HG03469 (cell line): ENCODE results near the gene TMEM178B.
"Not testable (repeated sequence)": the region's sequence is repeated elsewhere in the genome, so short reads cannot be mapped to it uniquely, and the experiment has no call there.

Source experiments
- ATAC-seq: cut with Tn5 transposase; IDR thresholded peaks from one replicate; pipeline ENCODE4 v1.9.1; 2021; ENCODE audit warnings: mild to moderate bottlenecking, moderate library complexity, moderate number of reproducible peaks; ENCODE audit not compliant: unreplicated experiment

TMEM178B gene

GRCh38 chr7:141073173-141073640 lies 657 bp upstream of the TMEM178B start:
- ATAC-seq = no peak

GRCh38 chr7:141074162-141074991 lies 513 bp downstream of the TMEM178B start:
- no peak for ATAC-seq

- no peak for ATAC-seq
These were observed 1.1 kb downstream of the TMEM178B start for GRCh38 chr7:141074997-141075396.

GRCh38 chr7:141076377-141076776 lies 2.5 kb downstream of the TMEM178B start:
- no peak for ATAC-seq

GRCh38 chr7:141079219-141079618 lies 5.4 kb downstream of the TMEM178B start:
- ATAC-seq = no peak

- not testable (repeated sequence) for ATAC-seq
These were observed 15.6 kb downstream of the TMEM178B start for GRCh38 chr7:141089490-141089889.

GRCh38 chr7:141094336-141095070 lies 20.6 kb downstream of the TMEM178B start:
- no peak for ATAC-seq

GRCh38 chr7:141097430-141097829 lies 23.6 kb downstream of the TMEM178B start:
- ATAC-seq = no peak

- no peak for ATAC-seq
These were observed 28.6 kb downstream of the TMEM178B start for GRCh38 chr7:141102436-141102835.

- ATAC-seq = no peak
These were observed 30.1 kb downstream of the TMEM178B start for GRCh38 chr7:141103847-141104429.

- no peak for ATAC-seq
These were observed 39.3 kb downstream of the TMEM178B start for GRCh38 chr7:141113131-141113530.

GRCh38 chr7:141114029-141114664 lies 40.3 kb downstream of the TMEM178B start:
- no peak for ATAC-seq

- no peak for ATAC-seq
These were observed 42.1 kb downstream of the TMEM178B start for GRCh38 chr7:141115965-141116364.

- ATAC-seq = not testable (repeated sequence)
These were observed 42.8 kb downstream of the TMEM178B start for GRCh38 chr7:141116661-141117060.

GRCh38 chr7:141118767-141119166 lies 44.9 kb downstream of the TMEM178B start:
- ATAC-seq = no peak

GRCh38 chr7:141119187-141119586 lies 45.3 kb downstream of the TMEM178B start:
- no peak for ATAC-seq

- ATAC-seq = no peak
These were observed 48.9 kb downstream of the TMEM178B start for GRCh38 chr7:141122736-141123135.

GRCh38 chr7:141123522-141123921 lies 49.7 kb downstream of the TMEM178B start:
- ATAC-seq = no peak

- no peak for ATAC-seq
These were observed 52.2 kb downstream of the TMEM178B start for GRCh38 chr7:141126107-141126506.

- ATAC-seq = no peak
These were observed 54.6 kb downstream of the TMEM178B start for GRCh38 chr7:141128506-141128905.

- ATAC-seq = no peak
These were observed 55.1 kb downstream of the TMEM178B start for GRCh38 chr7:141128931-141129330.
